Naive thymus-derived CD4-positive, alpha-beta T cell (primary cell): ENCODE results near the gene NAA15. TPM values are rescaled to one million over a fixed set of nuclear protein-coding genes. Genes with fewer than 3 reads are reported as not detected.

Experiments
- ATAC-seq: fragments of 150-1000 bp; cut with Tn5 transposase; 2 replicates; pipeline ENCODE4 v1.10.0; 2021; ENCODE audit warnings: mild to moderate bottlenecking, moderate library complexity
- CTCF ChIA-PET: fragments of 350-600 bp; sonication (Branson Sonifier 250); formaldehyde crosslinking; loops from one replicate; lab custom pipeline; 2021; ENCODE audit warnings: antibody characterized with exemption; lab: Charles Lee
- POLR2A ChIA-PET: fragments of 350-600 bp; sonication (Branson Sonifier 250); formaldehyde crosslinking; loops from one replicate; lab custom pipeline; 2021; ENCODE audit warnings: antibody characterized with exemption, inconsistent platforms; lab: Charles Lee
- DNase-seq, 9 donors: peaks; one replicate each; pipeline versions ENCODE4 v3.0.0 to v3.0.0-alpha.2; 2020 to 2022; ENCODE audit warnings: mixed read lengths in 1 of 9
- H3K27ac ChIP-seq: one replicate; pipeline ENCODE4 v1.7.0; 2013; ENCODE audit warnings: mild to moderate bottlenecking, low read depth, low read length, moderate library complexity
- H3K27me3 ChIP-seq, 2 donors: one replicate each; pipeline ENCODE4 v1.7.0; 2013; ENCODE audit warnings: low read length in 2 of 2, mild to moderate bottlenecking in 2 of 2, moderate library complexity in 2 of 2; ENCODE audit not compliant: control insufficient read depth in 2 of 2, insufficient read depth in 2 of 2
- H3K36me3 ChIP-seq, 3 experiments: 1 replicate in 2 of 3; 2 replicates in 1 of 3; pipeline ENCODE4 v1.7.0; 2013; ENCODE audit warnings: low read length in 3 of 3, mild to moderate bottlenecking in 3 of 3, moderate library complexity in 1 of 3; ENCODE audit not compliant: insufficient read depth in 3 of 3, control insufficient read depth in 2 of 3
- H3K4me1 ChIP-seq, 2 donors: one replicate each; pipeline ENCODE4 v1.7.0; 2013; ENCODE audit warnings: low read length in 2 of 2, mild to moderate bottlenecking in 2 of 2, moderate library complexity in 1 of 2; ENCODE audit not compliant: control insufficient read depth in 2 of 2, insufficient read depth in 2 of 2
- H3K4me3 ChIP-seq: 2 replicates; pipeline ENCODE4 v1.7.0; 2013; ENCODE audit warnings: mild to moderate bottlenecking, low read length
- H3K9me3 ChIP-seq, 3 experiments: 1 replicate in 2 of 3; 2 replicates in 1 of 3; pipeline ENCODE4 v1.7.0; 2013; ENCODE audit warnings: low read length in 3 of 3; ENCODE audit not compliant: control insufficient read depth in 2 of 3
- H3K27ac Mint-ChIP-seq, 9 donors: one replicate each; pipeline ENCODE4 v1.8.0; 2020 to 2022; ENCODE audit warnings: mixed read lengths in 9 of 9, mild to moderate bottlenecking in 8 of 9, moderate library complexity in 5 of 9, inconsistent platforms in 2 of 9
- H3K27me3 Mint-ChIP-seq, 5 donors: one replicate each; pipeline ENCODE4 v1.8.0; 2021 to 2022; ENCODE audit warnings: mixed read lengths in 5 of 5, mild to moderate bottlenecking in 1 of 5
- H3K36me3 Mint-ChIP-seq, 5 donors: one replicate each; pipeline ENCODE4 v1.8.0; 2020 to 2022; ENCODE audit warnings: mixed read lengths in 5 of 5, mild to moderate bottlenecking in 3 of 5, inconsistent platforms in 1 of 5
- H3K4me1 Mint-ChIP-seq, 7 donors: one replicate each; pipeline ENCODE4 v1.8.0; 2020 to 2022; ENCODE audit warnings: mixed read lengths in 7 of 7, mild to moderate bottlenecking in 3 of 7, inconsistent platforms in 1 of 7
- H3K4me3 Mint-ChIP-seq, 10 donors: one replicate each; pipeline ENCODE4 v1.8.0; 2020 to 2022; ENCODE audit warnings: mild to moderate bottlenecking in 10 of 10, mixed read lengths in 10 of 10, moderate library complexity in 6 of 10, inconsistent platforms in 2 of 10
- H3K9me3 Mint-ChIP-seq, 11 donors: one replicate each; pipeline ENCODE4 v1.8.0; 2020 to 2022; ENCODE audit warnings: mixed read lengths in 11 of 11, mild to moderate bottlenecking in 4 of 11, inconsistent platforms in 1 of 11, moderate library complexity in 1 of 11
- intact Hi-C, 2 donors: fragments of 100-400 bp; cut with micrococcal nuclease; formaldehyde crosslinking; loops; one replicate each; pipeline ENCODE4 v1.15.1; 2023
- polyA plus RNA-seq, 2 donors: library from polyadenylated mRNA; unstranded; fragments of 300-500 nt; fragmentation: Illumina TruSeq; gene quantifications; one replicate each; pipeline ENCODE4 v1.2.3, GENCODE V29; 2021
- total RNA-seq, 6 experiments: library from RNA in 5 of 6; stranded (reverse) in 5 of 6; gene quantifications; 1 replicate in 5 of 6; 2 replicates in 1 of 6; pipeline ENCODE4 v1.2.3 and lab custom pipeline; 2021 to 2026

The NAA15 gene
- total and polyA plus RNA-seq, 7 experiments from 2014 or later, result 35.7 to 67.4 (median 45.3) TPM

DNA sequence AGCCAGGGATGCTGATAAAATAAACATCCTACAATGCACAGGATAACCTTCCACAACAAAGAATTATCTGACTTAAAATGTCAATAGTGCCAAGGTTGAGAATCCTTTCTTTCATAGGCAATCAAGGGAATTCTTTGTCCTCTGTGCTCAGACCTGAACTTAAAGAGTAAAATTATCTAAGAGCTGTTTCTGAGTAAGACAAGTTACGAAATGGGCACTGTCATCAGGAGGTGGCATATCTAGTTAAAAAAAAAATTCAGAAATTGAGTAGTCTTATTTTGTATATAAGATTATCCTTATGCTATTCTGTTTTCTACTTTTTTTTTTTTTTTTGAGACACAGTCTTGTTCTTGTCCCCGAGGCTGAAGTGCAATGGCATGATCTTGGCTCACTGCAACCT lies 149.3 kb downstream of the NAA15 start:
- H3K4me1 Mint-ChIP-seq, result peaks cover 19 to 54% (median 33%) of the 10 kb centered on the region in 7 donors
- DNase-seq (no peak), ATAC-seq (no peak)
- Histone ChIP-seq H3K4me3 (no peak overlapping the region), H3K9me3 (no peaks in the 10 kb centered on the region), H3K27ac (no peak overlapping the region), H3K36me3 (peaks cover 0 to 4% (median 0%) of the 10 kb centered on the region in 3 experiments), H3K4me1 (peaks cover 18 to 21% of the 10 kb centered on the region in 2 donors), H3K27me3 (no peaks in the 10 kb centered on the region)
- no peaks in the 10 kb centered on the region for H3K9me3 Mint-ChIP-seq
- no peak overlapping the region for H3K4me3 Mint-ChIP-seq
- H3K27me3 Mint-ChIP-seq, result no peaks in the 10 kb centered on the region
- intact Hi-C loops, result loop anchor here (5.0 to 10.0 kb wide), 3 partner anchors 133 to 1774 kb away; partner anchors contain the start of gene ZNF330 (in 1 of the 2)
- peaks cover 0 to 6% (median 4%) of the 10 kb centered on the region in 5 donors for H3K36me3 Mint-ChIP-seq
- CTCF ChIA-PET, result no interaction called here
- POLR2A ChIA-PET, result interaction anchor here (0.6 kb wide), 2 partner anchors 241 to 658 kb away, joined by 3 read pairs; no protein-coding TSS in a partner anchor
- H3K27ac Mint-ChIP-seq, result peak overlapping the region in 1 of 9 donors; percentile 76

DNA sequence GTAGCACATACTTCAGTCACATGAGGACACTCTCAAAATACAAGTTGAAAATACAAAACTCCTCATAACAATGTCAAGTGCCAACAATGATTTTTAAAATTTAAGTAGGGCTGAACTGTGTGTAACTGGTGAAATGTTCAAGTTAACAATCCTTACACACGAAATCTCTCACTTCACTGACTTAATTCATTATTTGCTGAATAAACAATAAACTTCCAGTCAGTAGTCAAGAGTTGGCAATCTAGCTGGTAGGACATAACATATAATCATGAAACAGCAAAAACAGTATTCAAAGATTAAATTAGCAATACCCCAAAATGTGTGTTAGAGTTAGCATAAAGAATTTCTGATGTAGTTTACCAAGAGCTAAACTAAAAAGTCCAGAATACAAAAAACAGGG lies 150.7 kb downstream of the NAA15 start:
- H3K36me3 Mint-ChIP-seq, result peaks cover 0 to 8% (median 0%) of the 10 kb centered on the region in 5 donors

GRCh38 chr4:139453041-139453370 lies 151.7 kb downstream of the NAA15 start:
- POLR2A ChIA-PET, result interaction anchor here (1.0 to 5.1 kb wide), 13 partner anchors 9 to 438 kb away, joined by 3 to 37 read pairs (median 5); partner anchors contain the start of genes NAA15, NDUFC1, NOCT and SETD7
- peak in 6 of 9 donors; percentile 71 to 82 (median 80) for DNase-seq
- Mint-ChIP-seq H3K4me3 (peak overlapping the region; percentile 94 to 99 (median 97)), H3K36me3 (peaks cover 0 to 8% (median 0%) of the 10 kb centered on the region in 5 donors), H3K27me3 (no peaks in the 10 kb centered on the region), H3K9me3 (no peaks in the 10 kb centered on the region), H3K27ac (peak overlapping the region; percentile 96 to 100 (median 99)), H3K4me1 (peaks cover 33 to 78% (median 58%) of the 10 kb centered on the region in 7 donors)
- Histone ChIP-seq H3K27ac (peak overlapping the region; percentile 97), H3K27me3 (no peaks in the 10 kb centered on the region), H3K4me1 (peaks cover 30 to 36% of the 10 kb centered on the region in 2 donors), H3K4me3 (peak overlapping the region; percentile 97), H3K9me3 (no peaks in the 10 kb centered on the region), H3K36me3 (peaks cover 0 to 4% (median 0%) of the 10 kb centered on the region in 3 experiments)
- intact Hi-C loops, result loop anchor here (1.0 to 10.0 kb wide), 20 partner anchors 37 to 1772 kb away; partner anchors contain the start of genes ELF2 (in 2 of the 2), NAA15 (in 2 of the 2), NOCT (in 2 of the 2) and SCOC (in 2 of the 2)
- CTCF ChIA-PET, result interaction anchor here (0.6 to 2.0 kb wide), 7 partner anchors 21 to 152 kb away, joined by 3 to 12 read pairs (median 4); no protein-coding TSS in a partner anchor
- ATAC-seq, result peak; percentile 67

More for the DNA sequence above, 150.7 kb downstream of the NAA15 start:
- ATAC-seq, result no peak
- intact Hi-C loops, result loop anchor here (2.0 to 10.0 kb wide), 8 partner anchors 57 to 1773 kb away; partner anchors contain the start of gene ZNF330 (in 1 of the 2)
- peak overlapping the region in 8 of 9 donors; percentile 51 to 100 (median 99) for H3K27ac Mint-ChIP-seq
- no peak for DNase-seq
- peak overlapping the region; percentile 97 for H3K4me3 ChIP-seq
- POLR2A ChIA-PET, result interaction anchor here (1.0 to 5.1 kb wide), 3 partner anchors 35 to 105 kb away, joined by 3 to 37 read pairs (median 5); partner anchors contain the start of gene SETD7
- H3K9me3 ChIP-seq, result no peaks in the 10 kb centered on the region
- no peaks in the 10 kb centered on the region for H3K27me3 ChIP-seq
- peaks cover 0 to 4% (median 0%) of the 10 kb centered on the region in 3 experiments for H3K36me3 ChIP-seq
- H3K4me1 ChIP-seq, result peaks cover 30 to 32% of the 10 kb centered on the region in 2 donors
- peak overlapping the region; percentile 97 for H3K27ac ChIP-seq
- CTCF ChIA-PET, result interaction anchor here (0.6 to 2.0 kb wide), 3 partner anchors 33 to 196 kb away, joined by 4 to 12 read pairs (median 6); no protein-coding TSS in a partner anchor
- peak overlapping the region in 6 of 10 donors; percentile 38 to 99 (median 98) for H3K4me3 Mint-ChIP-seq
- H3K27me3 Mint-ChIP-seq, result no peaks in the 10 kb centered on the region
- peaks cover 26 to 68% (median 48%) of the 10 kb centered on the region in 7 donors for H3K4me1 Mint-ChIP-seq
- H3K9me3 Mint-ChIP-seq, result no peaks in the 10 kb centered on the region

DNA sequence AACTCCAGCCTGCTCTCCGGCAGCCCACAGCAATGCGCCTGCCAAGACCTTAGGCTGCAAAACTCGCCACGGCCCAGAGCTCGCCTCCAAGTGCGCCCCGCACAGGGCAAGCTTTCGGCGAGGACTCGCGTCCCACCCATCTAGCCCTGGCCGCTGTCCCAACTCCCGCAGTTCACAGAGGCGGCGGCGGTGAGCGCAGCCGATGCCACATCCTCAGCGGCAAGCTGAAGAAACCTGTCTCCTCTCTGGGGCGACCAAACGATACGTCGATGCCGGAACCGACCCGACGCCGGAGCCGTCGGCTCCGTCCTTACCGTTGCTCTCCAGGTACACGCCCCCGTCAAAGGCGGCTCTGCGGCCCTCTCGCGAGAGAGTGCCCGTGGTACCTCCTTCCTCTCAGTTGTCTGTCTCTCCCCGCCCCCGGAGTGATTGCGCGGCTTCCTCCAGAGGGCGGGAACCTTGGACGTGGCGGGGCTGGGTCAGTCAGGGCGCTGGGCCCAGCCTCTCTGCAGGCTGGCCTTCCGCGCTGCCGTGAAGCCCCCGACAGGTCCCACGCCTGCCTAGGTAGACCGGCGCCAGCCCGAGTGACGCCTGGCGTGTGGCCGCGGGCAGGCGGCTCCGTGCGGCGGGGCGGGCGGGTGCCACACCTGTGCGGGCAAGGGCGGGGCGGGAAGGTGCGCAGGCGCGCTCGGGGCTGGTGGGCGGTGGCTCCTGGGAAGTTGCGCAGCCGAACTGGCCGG lies 152.2 kb downstream of the NAA15 start:
- H3K9me3 ChIP-seq, result no peaks in the 10 kb centered on the region
- Mint-ChIP-seq H3K36me3 (peaks cover 0 to 8% (median 0%) of the 10 kb centered on the region in 5 donors), H3K4me1 (peaks cover 38 to 82% (median 62%) of the 10 kb centered on the region in 7 donors), H3K27me3 (no peaks in the 10 kb centered on the region), H3K4me3 (peak overlapping the region; percentile 94 to 99 (median 97)), H3K27ac (peak overlapping the region; percentile 96 to 100 (median 99)), H3K9me3 (no peaks in the 10 kb centered on the region)
- DNase-seq (peak; percentile 96 to 98 (median 98)), ATAC-seq (peak; percentile 93)
- H3K27me3 ChIP-seq, result no peaks in the 10 kb centered on the region
- peak overlapping the region; percentile 97 for H3K27ac ChIP-seq
- peaks cover 30 to 36% of the 10 kb centered on the region in 2 donors for H3K4me1 ChIP-seq
- POLR2A ChIA-PET, result interaction anchor here (1.0 to 5.1 kb wide), 12 partner anchors 9 to 438 kb away, joined by 3 to 37 read pairs (median 6); partner anchors contain the start of genes NAA15, NDUFC1, NOCT and SETD7
- peaks cover 0 to 4% (median 0%) of the 10 kb centered on the region in 3 experiments for H3K36me3 ChIP-seq
- peak overlapping the region; percentile 97 for H3K4me3 ChIP-seq
- intact Hi-C loops, result loop anchor here (1.0 to 10.0 kb wide), 22 partner anchors 19 to 1771 kb away; partner anchors contain the start of genes ELF2 (in 2 of the 2), NAA15 (in 2 of the 2), NOCT (in 2 of the 2) and SCOC (in 2 of the 2)
- CTCF ChIA-PET, result interaction anchor here (0.6 to 2.0 kb wide), 7 partner anchors 21 to 153 kb away, joined by 3 to 12 read pairs (median 4); no protein-coding TSS in a partner anchor

GRCh38 chr4:139454111-139455045 lies 153.1 kb downstream of the NAA15 start, which contains the start of gene RAB33B:
RAB33B (plus strand) TSS chr4:139454121; CDS start chr4:139454196, 75 bp downstream.
- H3K4me1 Mint-ChIP-seq, result peaks cover 47 to 82% (median 68%) of the 10 kb centered on the region in 7 donors
- peak within 1 kb of the TSS; percentile 96 to 100 (median 99) for H3K27ac Mint-ChIP-seq
- DNase-seq, result peak in 1 of 9 donors; percentile 45
- no peaks in the 10 kb centered on the region for H3K27me3 Mint-ChIP-seq
- ChIA-PET CTCF (interaction anchor here (1.2 kb wide), 1 partner anchor 77 kb away, joined by 3 read pairs; no protein-coding TSS in a partner anchor), POLR2A (interaction anchor here (0.6 to 5.1 kb wide), 6 partner anchors 29 to 159 kb away, joined by 3 to 37 read pairs (median 8); partner anchors contain the start of genes NAA15, NDUFC1 and SETD7)
- intact Hi-C loops, result loop anchor here (1.0 to 10.0 kb wide), 5 partner anchors 18 to 1770 kb away; partner anchors contain the start of genes ELMOD2 (in 1 of the 2) and ZNF330 (in 1 of the 2)
- Histone ChIP-seq H3K4me1 (peaks cover 34 to 36% of the 10 kb centered on the region in 2 donors), H3K27ac (peak within 1 kb of the TSS; percentile 97), H3K9me3 (no peaks in the 10 kb centered on the region), H3K4me3 (peak within 1 kb of the TSS; percentile 97), H3K27me3 (no peaks in the 10 kb centered on the region), H3K36me3 (peaks cover 0 to 4% (median 0%) of the 10 kb centered on the region in 3 experiments)
- no peak for ATAC-seq
- no peaks in the 10 kb centered on the region for H3K9me3 Mint-ChIP-seq
- peak within 1 kb of the TSS; percentile 94 to 99 (median 97) for H3K4me3 Mint-ChIP-seq
- H3K36me3 Mint-ChIP-seq, result peaks cover 0 to 8% (median 0%) of the 10 kb centered on the region in 5 donors
